GM21825 (cell line): Measurements from ENCODE around the gene ZNF222.

Experiments used
- ATAC-seq: cut with Tn5 transposase; IDR thresholded peaks from one replicate; pipeline ENCODE4 v1.9.1; 2021; ENCODE audit warnings: mild to moderate bottlenecking, moderate library complexity; ENCODE audit not compliant: unreplicated experiment

ZNF222 gene

DNA sequence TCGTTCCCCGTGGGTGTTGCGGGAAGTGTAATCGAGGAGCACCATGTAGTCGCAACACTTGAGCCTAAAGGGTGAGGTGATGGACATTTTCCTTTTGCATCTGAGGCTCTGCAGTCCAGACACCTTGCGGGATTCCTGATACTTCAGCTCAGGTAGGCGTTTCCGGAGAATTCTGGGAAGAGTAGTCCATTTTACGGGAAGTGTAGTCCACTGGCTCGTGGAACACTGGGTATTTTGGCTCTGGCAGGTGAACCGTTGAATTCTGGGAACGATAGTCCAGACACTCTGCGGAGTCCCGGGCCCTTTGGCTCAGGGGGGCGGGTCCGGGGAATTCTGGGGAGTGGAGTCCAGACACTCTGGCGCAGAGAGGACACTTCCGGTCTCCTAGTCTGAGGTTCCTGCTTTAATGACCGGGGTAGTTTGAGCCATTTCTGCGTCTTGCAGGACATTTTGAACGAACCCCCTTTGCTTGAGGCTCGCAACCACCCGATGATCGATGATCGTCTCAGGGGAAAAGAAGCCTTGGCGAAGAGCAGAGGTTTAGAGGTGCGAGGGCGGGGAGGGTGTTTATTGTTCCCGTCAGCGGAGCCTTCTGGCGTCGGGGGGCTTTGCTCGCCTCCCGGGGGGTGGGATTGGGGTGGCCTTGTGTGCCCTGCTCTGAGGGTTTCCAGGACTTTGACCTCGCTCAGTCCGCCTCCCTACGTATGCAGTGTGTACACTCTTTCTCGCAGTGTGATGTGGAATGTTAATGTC is 26.6 kb downstream of the ZNF222 start, which contains the start of gene ZNF223:
TSS of gene ZNF223 (plus strand) at position 387 of the 753 bp plus-strand sequence. CDS start 3,141 bp downstream, outside the sequence.
- ATAC-seq: peak; percentile 81

DNA sequence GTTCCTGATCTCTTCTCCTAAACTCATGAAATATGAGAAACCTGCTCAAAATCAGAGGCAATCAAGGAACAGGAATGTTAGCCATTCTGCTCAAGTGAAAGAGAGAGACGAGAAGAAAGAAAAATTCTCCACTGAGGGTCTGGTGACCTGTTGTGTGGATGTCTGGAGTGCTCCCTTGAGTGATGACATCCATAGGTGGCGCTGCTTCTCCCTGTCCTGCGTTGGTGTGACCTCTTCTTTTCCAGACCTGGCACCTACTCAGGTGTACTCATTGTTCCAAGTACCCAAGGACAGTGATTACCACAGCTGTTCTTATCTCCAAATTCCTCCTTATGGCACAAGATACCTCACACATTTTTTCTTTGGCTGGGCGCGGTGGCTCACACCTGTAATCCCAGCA is 30.7 kb downstream of the ZNF222 start:
- no peak for ATAC-seq

DNA sequence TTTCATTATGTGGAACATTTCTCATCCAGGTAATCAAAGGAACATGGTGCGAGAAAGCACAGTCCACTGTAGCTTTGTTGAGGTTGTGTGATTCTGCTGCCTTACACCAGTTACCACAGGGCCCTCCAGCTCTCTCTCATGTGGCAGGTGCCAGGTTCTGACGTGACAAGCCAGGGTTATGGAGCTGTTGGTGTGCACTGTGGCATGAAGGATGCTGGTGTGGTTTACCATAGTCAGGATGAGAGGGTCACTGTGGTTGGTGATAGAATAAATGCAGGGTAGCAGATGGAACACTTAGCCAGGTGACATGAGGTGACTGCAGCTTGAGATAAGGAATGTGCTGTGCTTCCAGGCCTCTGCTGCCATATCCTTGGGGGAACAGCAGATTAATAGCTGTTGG is 34.0 kb downstream of the ZNF222 start:
- no peak for ATAC-seq

DNA sequence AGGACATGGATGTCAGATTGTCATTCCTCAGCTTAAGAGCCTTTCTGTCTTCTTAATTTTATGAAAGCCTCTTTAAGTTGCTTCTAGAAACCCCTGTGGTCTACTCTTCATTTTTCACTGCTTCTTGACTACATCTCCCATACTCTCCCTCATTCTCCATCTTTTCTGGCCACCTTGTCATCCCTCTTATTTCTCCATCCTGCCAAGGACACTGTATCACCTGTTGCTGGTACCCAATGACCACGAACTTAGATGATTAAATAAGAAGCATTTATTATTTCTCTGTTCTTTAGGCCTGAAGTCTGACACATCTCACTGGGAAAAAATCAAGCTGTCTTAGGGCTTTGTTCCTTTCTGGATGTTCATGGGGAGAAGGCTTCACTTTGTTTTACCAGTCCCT is 35.9 kb downstream of the ZNF222 start:
- ATAC-seq: no peak

DNA sequence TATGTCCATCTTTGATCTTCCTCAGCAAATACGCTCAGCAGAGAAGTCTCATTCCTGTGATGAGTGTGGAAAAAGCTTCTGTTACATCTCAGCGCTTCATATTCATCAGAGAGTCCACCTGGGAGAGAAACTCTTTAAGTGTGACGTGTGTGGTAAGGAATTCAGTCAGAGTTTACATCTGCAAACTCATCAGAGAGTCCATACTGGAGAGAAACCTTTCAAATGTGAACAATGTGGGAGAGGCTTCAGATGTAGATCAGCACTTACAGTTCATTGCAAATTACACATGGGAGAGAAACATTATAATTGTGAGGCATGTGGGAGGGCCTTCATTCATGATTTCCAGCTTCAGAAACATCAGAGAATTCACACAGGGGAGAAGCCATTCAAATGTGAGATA is 41.1 kb downstream of the ZNF222 start:
- ATAC-seq: no peak

DNA sequence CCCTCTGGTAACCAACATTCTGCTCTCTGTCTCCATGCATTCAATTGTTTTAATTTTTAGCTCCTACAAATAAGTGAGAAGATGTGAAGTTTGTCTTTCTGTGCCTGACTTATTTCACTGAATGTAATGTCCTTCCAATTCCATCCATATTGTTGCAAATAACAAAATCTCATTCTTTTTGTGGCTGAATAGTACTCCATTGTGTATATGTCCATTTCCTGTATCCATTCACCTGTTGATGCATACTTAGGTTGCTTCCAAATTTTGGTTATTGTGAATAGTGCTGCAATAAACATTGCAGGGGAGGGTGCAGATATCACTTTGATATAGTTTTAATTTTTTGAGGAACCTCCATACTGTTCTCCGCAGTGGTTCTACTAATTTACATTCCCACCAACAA is 44.2 kb downstream of the ZNF222 start:
- no peak for ATAC-seq

DNA sequence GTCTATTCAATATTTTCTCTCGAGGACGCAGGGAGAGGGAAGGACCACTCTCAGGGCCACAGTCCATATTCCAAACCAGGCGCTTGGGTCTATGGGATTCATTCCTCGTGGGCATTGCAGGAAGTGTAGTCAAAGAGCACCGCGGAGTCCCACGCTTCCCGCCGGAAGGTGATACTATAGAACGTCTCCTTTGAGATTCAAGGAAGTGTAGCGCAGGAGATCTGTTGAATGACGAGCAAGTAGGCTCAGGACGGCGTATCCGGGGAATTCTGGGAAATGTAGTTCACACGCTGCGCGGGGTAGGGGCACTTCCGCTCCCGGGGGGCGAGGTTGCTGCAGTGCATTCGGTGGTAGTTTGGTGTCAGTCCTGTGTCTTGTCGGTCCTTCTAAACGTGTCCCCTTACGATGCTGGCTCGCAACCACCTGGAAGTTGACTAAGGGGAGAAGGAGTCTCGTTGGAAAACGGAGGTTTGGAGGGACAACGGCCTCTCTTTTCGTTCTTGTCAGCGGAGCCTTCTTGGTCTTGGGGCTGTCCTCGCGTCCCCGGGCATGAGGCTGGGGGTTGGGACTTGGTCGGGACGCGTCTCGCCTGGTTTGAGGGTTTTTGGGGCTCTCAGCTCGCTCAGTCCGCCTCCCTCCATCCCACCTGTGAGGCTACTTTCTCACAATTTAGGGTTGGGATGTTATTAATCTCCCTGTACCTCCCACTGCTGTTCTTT is 46.8 kb downstream of the ZNF222 start, which contains the start of gene ZNF284:
TSS of gene ZNF284 (plus strand) at position 336 of the 719 bp plus-strand sequence. CDS start 4,231 bp downstream, outside the sequence.
- peak; percentile 96 for ATAC-seq

DNA sequence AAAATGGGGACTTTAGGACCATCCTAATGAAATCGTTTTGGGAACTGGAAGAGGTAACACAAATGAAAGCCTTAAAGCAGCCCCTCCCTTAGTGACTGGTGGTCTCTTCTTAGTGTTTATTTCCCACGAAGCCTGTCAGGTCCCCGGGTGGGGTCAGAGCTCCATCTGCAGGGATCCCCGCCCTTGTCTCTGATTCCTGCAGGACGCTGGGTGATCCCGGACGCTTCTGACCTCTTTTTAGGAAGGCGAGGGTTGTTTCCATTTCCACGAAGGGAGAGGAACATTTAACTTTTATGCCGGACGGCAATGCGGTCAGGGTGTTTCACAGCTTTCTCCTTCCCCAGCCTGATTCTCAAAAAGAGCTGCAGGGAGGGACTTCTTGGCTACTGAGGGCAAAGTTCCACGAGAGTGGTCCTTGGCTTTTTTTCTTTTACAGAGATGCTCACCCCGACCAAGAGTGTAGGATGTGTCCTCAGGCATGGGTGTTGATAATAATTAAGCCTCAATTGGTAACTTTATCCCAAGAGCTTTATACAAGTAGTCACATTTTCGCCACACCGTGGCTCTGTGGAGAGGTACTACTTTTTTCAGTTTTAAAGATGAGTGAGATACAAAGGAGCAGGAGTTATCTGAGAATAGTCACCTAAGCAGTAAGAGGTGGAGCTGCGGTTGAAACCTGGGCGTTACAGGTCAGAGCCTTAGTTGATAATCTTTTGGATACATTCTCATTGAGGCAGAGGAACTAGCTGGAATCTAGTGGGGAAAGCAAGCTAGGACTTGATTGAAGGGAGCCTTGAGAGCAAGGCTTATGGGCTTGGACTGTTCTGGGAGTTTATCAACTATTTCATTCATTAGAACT is 47.6 kb downstream of the ZNF222 start:
- no peak for ATAC-seq

DNA sequence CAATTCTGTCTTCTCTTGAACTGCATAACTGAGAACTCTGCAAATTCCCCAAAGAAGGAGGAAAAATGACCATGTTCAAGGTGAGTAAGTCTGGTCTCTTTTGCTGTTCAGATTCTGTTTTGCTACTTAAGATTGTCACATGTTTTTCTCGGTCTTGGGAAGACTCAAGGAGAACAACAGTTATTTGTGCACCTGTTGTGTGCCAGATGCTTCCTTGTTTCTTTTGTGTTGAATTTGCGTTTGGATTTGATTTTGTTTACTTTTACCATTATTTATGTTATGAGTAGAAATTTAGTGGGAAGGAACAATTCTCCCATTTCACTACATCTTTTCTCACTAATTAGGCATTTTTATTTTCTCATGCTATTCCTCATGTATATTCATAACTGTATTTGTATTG is 51.1 kb downstream of the ZNF222 start:
- ATAC-seq: no peak
